CD14-positive monocyte (primary cell): ENCODE data around the gene SLC6A1. TPM values are rescaled to one million over a fixed set of nuclear protein-coding genes. Genes with fewer than 3 reads are reported as not detected.

Experiments used
- DNase-seq, 3 donors: peaks; one replicate each; pipeline ENCODE4 v3.0.0-alpha.2; 2011 to 2022
- H2AFZ ChIP-seq: 2 replicates; pipeline ENCODE4 v1.6.0; 2012; ENCODE audit warnings: mild to moderate bottlenecking, low read depth, low read length, inconsistent platforms; ENCODE audit not compliant: insufficient read depth, poor library complexity, severe bottlenecking
- H3K27ac ChIP-seq, 2 donors: 1 replicate in 1 of 2; 2 replicates in 1 of 2; pipeline ENCODE4 v1.5.1; 2012 to 2013; ENCODE audit warnings: low read length in 2 of 2, control low read depth in 1 of 2, inconsistent platforms in 1 of 2, low read depth in 1 of 2, mild to moderate bottlenecking in 1 of 2
- H3K27me3 ChIP-seq, 2 donors: one replicate each; pipeline versions ENCODE4 v1.6.0 to v1.6.1; 2011 to 2013; ENCODE audit warnings: low read length in 2 of 2; ENCODE audit not compliant: control insufficient read depth in 2 of 2, insufficient read depth in 2 of 2
- H3K36me3 ChIP-seq, 2 donors: replicated peaks in 1 of 2; 1 replicate in 1 of 2; 2 replicates in 1 of 2; pipeline versions ENCODE4 v1.5.1 to v1.6.1; 2012 to 2013; ENCODE audit warnings: low read length in 2 of 2, control low read depth in 1 of 2, inconsistent platforms in 1 of 2, mild to moderate bottlenecking in 1 of 2; ENCODE audit not compliant: insufficient read depth in 2 of 2, control insufficient read depth in 1 of 2
- H3K4me1 ChIP-seq, 2 donors: 1 replicate in 1 of 2; 2 replicates in 1 of 2; pipeline versions ENCODE4 v1.5.1 to v1.6.1; 2012 to 2013; ENCODE audit warnings: low read length in 2 of 2, control low read depth in 1 of 2, inconsistent platforms in 1 of 2, mild to moderate bottlenecking in 1 of 2, moderate library complexity in 1 of 2; ENCODE audit not compliant: insufficient read depth in 2 of 2, control insufficient read depth in 1 of 2
- H3K4me2 ChIP-seq: replicated peaks from 2 replicates; pipeline ENCODE3; 2012; ENCODE audit warnings: low read length, moderate library complexity, mild to moderate bottlenecking; ENCODE audit not compliant: poor library complexity, severe bottlenecking; ENCODE audit errors: extremely low read depth
- H3K4me3 ChIP-seq, 3 experiments: fragments of 200-600 bp in 1 of 3; sonication (generic) in 1 of 3; replicated peaks in 1 of 3; 1 replicate in 2 of 3; 2 replicates in 1 of 3; pipeline ENCODE4 v1.5.1; 2011 to 2013; ENCODE audit warnings: low read length in 3 of 3, mild to moderate bottlenecking in 3 of 3, control low read depth in 2 of 3, low read depth in 2 of 3, inconsistent platforms in 1 of 3, moderate library complexity in 1 of 3
- H3K79me2 ChIP-seq: 2 replicates; pipeline ENCODE4 v1.6.0; 2012; ENCODE audit warnings: mild to moderate bottlenecking, control low read depth, inconsistent platforms, low read length, moderate library complexity; ENCODE audit not compliant: insufficient read depth
- H3K9ac ChIP-seq: 2 replicates; pipeline ENCODE4 v1.6.0; 2017; ENCODE audit warnings: low read length, mild to moderate bottlenecking; ENCODE audit not compliant: insufficient read depth, poor library complexity, severe bottlenecking
- H3K9me3 ChIP-seq, 2 donors: replicated peaks in 1 of 2; 1 replicate in 1 of 2; 2 replicates in 1 of 2; pipeline versions ENCODE4 v1.5.1 to v1.6.1; 2012 to 2013; ENCODE audit warnings: low read length in 2 of 2, control low read depth in 1 of 2; ENCODE audit not compliant: control insufficient read depth in 1 of 2, insufficient read depth in 1 of 2
- H4K20me1 ChIP-seq: 2 replicates; pipeline ENCODE4 v1.6.0; 2012; ENCODE audit warnings: mild to moderate bottlenecking, low read length, control low read depth, moderate library complexity; ENCODE audit not compliant: insufficient read depth
- H3K27ac Mint-ChIP-seq, 7 donors: one replicate each; pipeline ENCODE4 v1.8.0; 2020; ENCODE audit warnings: mild to moderate bottlenecking in 7 of 7, mixed read lengths in 7 of 7, moderate library complexity in 6 of 7, inconsistent platforms in 2 of 7
- H3K27me3 Mint-ChIP-seq, 3 donors: one replicate each; pipeline ENCODE4 v1.8.0; 2021 to 2022; ENCODE audit warnings: low read depth in 3 of 3, mild to moderate bottlenecking in 3 of 3, mixed read lengths in 3 of 3, moderate library complexity in 3 of 3, inconsistent platforms in 1 of 3
- H3K36me3 Mint-ChIP-seq, 2 donors: one replicate each; pipeline ENCODE4 v1.8.0; 2020; ENCODE audit warnings: mixed read lengths in 2 of 2, inconsistent platforms in 1 of 2, mild to moderate bottlenecking in 1 of 2
- H3K4me1 Mint-ChIP-seq: one replicate; pipeline ENCODE4 v1.8.0; 2020; ENCODE audit warnings: mild to moderate bottlenecking, mixed read lengths
- H3K4me3 Mint-ChIP-seq, 2 donors: one replicate each; pipeline ENCODE4 v1.8.0; 2020; ENCODE audit warnings: mild to moderate bottlenecking in 2 of 2, mixed read lengths in 2 of 2, moderate library complexity in 1 of 2
- H3K9me3 Mint-ChIP-seq, 7 donors: one replicate each; pipeline ENCODE4 v1.8.0; 2020 to 2022; ENCODE audit warnings: mixed read lengths in 7 of 7, mild to moderate bottlenecking in 6 of 7, moderate library complexity in 6 of 7, inconsistent platforms in 2 of 7
- CTCF ChIP-seq: fragments of 200-600 bp; IDR thresholded peaks from one replicate; pipeline ENCODE4 v1.8.0; 2022; ENCODE audit warnings: antibody characterized with exemption, mild to moderate bottlenecking
- WGBS: methylation state at CpG from one replicate; pipeline ENCODE4 v1.1.5; 2013; ENCODE audit warnings: missing lambda C conversion rate; ENCODE audit not compliant: insufficient coverage; 5-methylcytosine and 5-hydroxymethylcytosine counted together
- intact Hi-C, 2 donors: fragments of 100-400 bp; cut with micrococcal nuclease; formaldehyde crosslinking; loops; one replicate each; pipeline versions ENCODE4 v1.15.0 to v1.15.1; 2023
- polyA plus RNA-seq, 3 donors: library from polyadenylated mRNA; depleted of rRNA in 1 of 3; unstranded in 2 of 3; stranded (reverse) in 1 of 3; fragments of 300-500 nt in 2 of 3; fragments of >200 nt in 1 of 3; fragmentation: Illumina TruSeq in 2 of 3; gene quantifications; 1 replicate in 2 of 3; 2 replicates in 1 of 3; pipeline ENCODE4 v1.2.3, GENCODE V29; 2012 to 2021

SLC6A1 gene
- polyA plus RNA-seq, 3 donors, result not detected

GRCh38 chr3:10981961-10982360, 10.6 kb upstream of the SLC6A1 start:
- H3K4me3 Mint-ChIP-seq, result no peak overlapping the region
- no peaks in the 10 kb centered on the region for H3K36me3 Mint-ChIP-seq
- peaks cover 6 to 18% of the 10 kb centered on the region in 2 donors for H3K27me3 ChIP-seq
- DNase-seq, result no peak
- intact Hi-C loops, result no loop called here
- no peak for TF ChIP-seq CTCF
- 69% methylated on average over 4 of the region's 5 CpGs for whole genome bisulfite sequencing
- H4K20me1 ChIP-seq, result no peaks in the 10 kb centered on the region
- no peaks in the 10 kb centered on the region for H3K9me3 ChIP-seq
- peaks cover 0 to 2% (median 0%) of the 10 kb centered on the region in 7 donors for H3K9me3 Mint-ChIP-seq
- peak overlapping the region in 2 of 7 donors; percentile 25 to 28 for H3K27ac Mint-ChIP-seq
- no peak overlapping the region for H3K9ac ChIP-seq
- H2AFZ ChIP-seq, result no peak overlapping the region
- no peak overlapping the region for H3K27ac ChIP-seq
- H3K36me3 ChIP-seq, result no peaks in the 10 kb centered on the region
- no peak overlapping the region for H3K4me3 ChIP-seq
- H3K79me2 ChIP-seq, result no peaks in the 10 kb centered on the region
- H3K4me2 ChIP-seq, result no peak overlapping the region
- H3K27me3 Mint-ChIP-seq, result peaks cover 22 to 41% (median 36%) of the 10 kb centered on the region in 3 donors
- H3K4me1 Mint-ChIP-seq, result no peaks in the 10 kb centered on the region
- H3K4me1 ChIP-seq, result no peaks in the 10 kb centered on the region

GRCh38 chr3:10982782-10983181, 9.8 kb upstream of the SLC6A1 start:
- Histone ChIP-seq H3K9me3 (no peaks in the 10 kb centered on the region), H3K27me3 (peaks cover 6 to 15% of the 10 kb centered on the region in 2 donors), H3K79me2 (no peaks in the 10 kb centered on the region), H3K9ac (no peak overlapping the region), H3K27ac (no peak overlapping the region), H3K4me2 (no peak overlapping the region), H3K36me3 (no peaks in the 10 kb centered on the region), H3K4me3 (no peak overlapping the region), H3K4me1 (no peaks in the 10 kb centered on the region), H4K20me1 (no peaks in the 10 kb centered on the region), H2AFZ (no peak overlapping the region)
- Mint-ChIP-seq H3K4me1 (no peaks in the 10 kb centered on the region), H3K27me3 (peaks cover 24 to 39% (median 39%) of the 10 kb centered on the region in 3 donors), H3K4me3 (peak overlapping the region in 1 of 2 donors; percentile 44), H3K36me3 (no peaks in the 10 kb centered on the region), H3K27ac (no peak overlapping the region), H3K9me3 (peaks cover 0 to 2% (median 0%) of the 10 kb centered on the region in 7 donors)
- TF ChIP-seq CTCF, result no peak
- WGBS, result 9% methylated on average over 3 of the region's 4 CpGs
- no peak for DNase-seq
- intact Hi-C loops, result no loop called here
